Kasumi-1 (cell line): Measurements from ENCODE around the gene COX19.

Experiments
- DNase-seq, 2 experiments: peaks; one replicate each; lab custom pipeline; 2025; lab: John Stamatoyannopoulos, UW

COX19 gene

DNA sequence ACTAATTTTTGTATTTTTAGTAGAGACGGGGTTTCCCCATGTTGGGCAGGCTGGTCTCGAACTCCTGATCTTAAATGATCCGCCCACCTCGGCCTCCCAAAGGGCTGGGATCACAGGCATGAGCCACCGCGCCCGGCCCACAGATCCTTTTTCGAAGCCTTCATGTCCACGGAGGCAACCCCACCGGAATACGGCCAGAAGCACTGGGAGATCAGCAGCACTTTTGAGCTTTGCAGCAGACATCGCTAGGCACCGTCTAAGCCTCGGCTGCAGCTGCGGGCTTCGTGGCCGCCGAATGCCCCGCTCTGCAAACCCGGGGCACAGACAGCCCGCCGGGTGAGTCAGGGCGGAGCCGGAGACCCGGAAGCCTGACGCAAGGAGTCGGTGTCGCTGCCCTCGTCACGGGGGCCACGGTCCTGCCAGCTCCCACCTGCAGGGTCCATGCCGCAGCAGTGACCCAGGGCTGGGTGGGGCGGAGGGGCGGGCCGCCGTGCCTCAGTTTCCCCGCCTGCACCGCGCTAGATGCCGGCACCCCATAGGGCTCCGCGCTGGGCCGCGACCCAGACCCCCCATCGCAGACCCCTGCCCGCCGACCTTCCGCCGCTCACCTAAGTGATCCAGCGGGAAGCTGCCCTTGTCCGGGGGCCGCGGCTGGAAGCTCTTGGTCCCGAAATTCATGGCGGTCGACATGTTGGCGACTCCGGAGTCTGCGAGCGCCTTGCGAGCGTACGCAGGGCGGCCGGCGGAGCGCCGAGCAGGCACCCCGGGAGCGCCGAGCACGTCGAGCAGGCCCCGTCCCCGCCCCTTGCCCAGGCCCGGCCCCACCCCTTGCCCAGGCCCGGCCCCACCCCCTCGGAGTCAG is at the start of gene COX19:
COX19 (minus strand) TSS at position 730 of the 862 bp plus-strand sequence; CDS start at position 690, 40 bp downstream.
- peak; percentile 32 to 36 for DNase-seq

- peak; percentile 11 to 14 for DNase-seq
Measured at GRCh38 chr7:1024331-1024841, 49.0 kb upstream of the COX19 start.

- DNase-seq: no peak
Measured at GRCh38 chr7:1022801-1023465, 47.6 kb upstream of the COX19 start.

- no peak for DNase-seq
Measured at GRCh38 chr7:1022356-1022755, 47.0 kb upstream of the COX19 start.

GRCh38 chr7:1021931-1022330 is 46.6 kb upstream of the COX19 start:
- no peak for DNase-seq

DNA sequence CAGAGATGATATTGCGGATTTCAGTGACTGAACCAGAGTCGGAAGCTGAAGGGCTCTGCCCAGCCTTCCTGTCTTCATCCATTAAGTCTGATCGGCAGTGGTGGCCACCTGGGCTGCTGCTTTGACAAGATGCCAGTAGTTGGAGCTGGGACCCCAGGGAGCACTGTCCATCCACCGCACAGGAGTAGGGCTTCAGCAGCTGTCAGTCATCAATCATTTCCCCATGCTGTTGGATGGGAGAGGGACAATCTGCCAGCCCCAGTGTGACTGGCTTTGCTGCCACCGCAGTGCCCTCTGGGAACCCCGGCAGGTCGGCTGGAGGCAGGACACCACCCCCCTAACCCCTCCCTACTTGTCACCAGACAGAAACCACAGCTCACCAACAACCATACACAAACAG is 46.0 kb upstream of the COX19 start:
- DNase-seq: no peak

DNA sequence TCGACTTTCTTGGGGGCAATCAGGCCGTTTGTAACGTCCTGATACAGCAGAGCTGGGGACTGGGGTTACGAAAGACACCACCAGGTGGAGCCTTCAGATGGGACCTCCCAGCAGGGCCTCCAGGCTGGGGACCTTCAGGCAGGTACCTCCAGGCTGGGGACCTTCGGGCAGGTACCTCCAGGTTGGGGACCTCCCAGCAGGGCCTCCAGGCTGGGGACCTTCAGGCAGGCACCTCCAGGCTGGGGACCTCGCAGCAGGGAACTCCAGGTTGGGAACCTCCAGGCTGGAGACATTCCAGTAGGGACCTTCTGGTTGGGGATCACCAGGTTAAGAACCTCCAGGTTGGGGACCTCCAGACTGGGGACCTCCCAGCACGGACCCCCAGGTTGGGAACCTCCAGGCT is 45.5 kb upstream of the COX19 start:
- no peak for DNase-seq

DNA sequence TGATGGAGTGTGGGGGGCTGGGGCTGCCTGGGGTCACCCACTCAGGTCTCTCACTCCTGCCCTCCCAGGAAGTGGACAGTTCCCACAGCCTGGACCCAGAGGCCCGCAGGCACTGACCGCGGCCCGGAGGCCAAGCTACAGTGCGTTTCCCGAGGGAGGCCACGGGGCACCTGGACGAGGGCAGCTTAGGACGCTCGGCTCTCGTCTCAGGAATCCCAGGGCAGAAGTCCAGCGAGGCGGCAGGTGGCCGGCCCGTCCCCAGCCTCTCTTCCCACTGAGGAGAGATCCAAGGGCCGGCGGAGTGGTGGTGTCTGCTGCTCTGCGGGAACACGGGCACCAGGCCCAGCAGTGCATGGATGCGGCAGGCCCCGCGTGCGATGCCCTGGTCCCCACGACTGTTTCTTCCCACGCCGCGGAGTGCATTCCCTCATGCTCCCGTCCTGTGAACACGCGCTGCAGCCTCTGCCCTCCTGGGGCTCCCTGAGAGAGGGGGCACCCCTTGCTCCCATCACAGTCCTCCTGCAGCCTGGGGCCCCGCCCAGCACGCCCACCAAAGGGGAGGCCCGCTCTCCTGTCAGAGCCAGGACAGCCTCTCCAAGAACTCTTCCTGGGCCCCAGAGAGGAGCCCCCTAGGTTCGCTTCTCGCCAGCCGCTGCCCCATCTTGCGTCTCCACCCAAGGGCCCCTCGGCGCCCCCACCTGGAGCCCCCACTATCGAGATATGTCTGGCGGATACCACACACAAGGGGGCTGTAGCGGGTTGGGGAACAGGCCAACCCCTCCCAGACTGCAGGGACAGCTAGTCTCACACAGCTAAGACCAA is 44.7 kb upstream of the COX19 start:
- no peak for DNase-seq

GRCh38 chr7:1019255-1019785 is 44.0 kb upstream of the COX19 start:
- no peak for DNase-seq

- no peak for DNase-seq
Measured at GRCh38 chr7:1018334-1018695, 43.0 kb upstream of the COX19 start.

DNA sequence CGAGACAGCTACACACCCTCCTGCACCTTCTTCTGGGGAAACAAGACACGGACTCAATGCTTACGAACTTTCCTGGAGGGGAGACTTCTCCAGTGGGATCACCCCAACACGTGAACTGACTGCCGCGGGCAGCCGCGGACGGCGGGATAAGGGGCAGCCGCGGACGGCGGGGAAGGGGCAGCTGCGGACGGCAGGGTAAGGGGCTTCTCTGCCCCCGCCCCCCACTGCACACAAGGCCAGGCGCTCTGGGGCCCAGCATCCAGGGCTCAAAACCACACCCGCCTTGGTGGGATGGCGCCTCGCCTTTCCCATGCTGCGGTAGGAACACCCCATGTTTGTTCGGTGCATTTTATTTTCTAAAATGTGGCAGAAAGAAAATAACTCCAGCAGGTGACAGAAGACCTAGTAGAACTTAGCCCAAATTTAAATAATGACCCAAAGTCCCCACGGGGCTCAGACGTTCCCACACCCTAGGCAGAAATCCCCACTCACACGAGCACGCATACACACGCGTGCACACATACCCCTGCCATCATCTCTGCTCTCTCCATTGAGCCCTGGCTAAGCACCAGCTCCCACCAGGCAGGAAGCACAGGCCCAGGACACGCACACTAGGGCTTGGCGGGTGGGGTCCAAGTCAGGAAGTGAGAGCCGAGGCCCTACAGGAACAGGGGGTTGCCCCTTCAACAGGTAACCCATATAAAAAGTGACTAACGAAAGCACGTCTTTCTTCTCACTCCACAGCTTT is 42.4 kb upstream of the COX19 start:
- DNase-seq: no peak

DNA sequence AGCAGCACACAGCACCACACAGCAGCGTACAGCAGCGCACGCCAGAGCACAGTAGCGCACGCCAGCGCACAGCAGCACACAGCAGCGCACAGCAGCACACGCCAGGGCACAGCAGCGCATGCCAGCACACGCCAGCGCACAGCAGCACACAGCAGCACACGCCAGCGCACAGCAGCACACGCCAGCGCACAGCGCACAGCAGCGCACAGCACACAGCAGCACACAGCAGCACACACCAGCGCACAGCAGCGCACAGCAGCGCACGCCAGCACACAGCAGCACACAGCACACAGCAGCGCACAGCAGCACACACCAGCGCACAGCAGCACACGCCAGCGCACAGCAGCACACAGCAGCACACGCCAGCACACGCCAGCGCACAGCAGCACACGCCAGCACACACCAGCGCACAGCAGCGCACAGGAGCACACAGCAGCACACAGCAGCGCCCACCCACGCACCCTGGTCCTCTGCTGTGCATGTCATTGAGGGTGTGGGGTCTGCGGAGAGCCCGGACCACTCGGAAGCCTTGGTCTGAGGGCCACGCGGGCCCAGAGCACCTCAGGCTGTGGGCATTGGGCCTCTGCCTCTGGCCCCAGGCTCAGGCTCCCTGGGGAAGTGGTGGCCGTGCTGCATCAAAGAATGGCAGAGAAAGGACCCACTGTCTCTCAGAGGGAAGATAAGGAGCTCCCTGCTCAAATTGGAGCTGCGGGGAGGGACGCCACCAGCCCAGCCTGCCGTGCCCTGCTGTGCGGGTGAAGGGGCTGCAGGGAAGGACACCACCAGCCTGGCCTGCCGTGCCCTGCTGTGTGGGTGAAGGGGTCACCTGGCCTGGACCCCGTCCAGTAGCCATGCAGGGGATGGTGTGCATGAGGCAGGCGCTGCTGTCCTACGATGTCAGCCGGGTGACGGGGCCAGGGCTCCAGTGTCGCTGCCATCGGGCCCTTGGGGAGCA is 41.5 kb upstream of the COX19 start:
- no peak for DNase-seq

GRCh38 chr7:1015196-1016121 is 40.1 kb upstream of the COX19 start:
- no peak for DNase-seq

DNA sequence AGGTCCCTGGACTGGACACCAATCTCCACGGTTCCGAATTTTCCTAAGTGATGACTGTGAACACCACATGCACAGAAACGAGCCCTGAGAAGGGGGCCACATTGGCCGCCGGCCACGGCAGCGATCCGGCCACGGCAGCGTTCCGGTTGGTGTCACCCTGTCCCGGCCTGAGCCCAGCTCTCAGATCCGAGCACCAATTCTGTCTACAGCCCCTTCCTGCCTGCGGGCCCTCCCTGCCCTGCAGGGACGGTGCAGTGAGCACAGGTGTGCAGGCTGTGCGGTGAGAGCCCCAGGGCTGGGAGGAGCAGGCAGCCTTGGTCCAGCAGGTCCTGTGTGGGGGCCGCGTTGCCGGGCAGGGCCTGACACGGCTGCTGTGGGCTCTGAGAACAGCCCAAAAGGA is 39.3 kb upstream of the COX19 start:
- no peak for DNase-seq

DNA sequence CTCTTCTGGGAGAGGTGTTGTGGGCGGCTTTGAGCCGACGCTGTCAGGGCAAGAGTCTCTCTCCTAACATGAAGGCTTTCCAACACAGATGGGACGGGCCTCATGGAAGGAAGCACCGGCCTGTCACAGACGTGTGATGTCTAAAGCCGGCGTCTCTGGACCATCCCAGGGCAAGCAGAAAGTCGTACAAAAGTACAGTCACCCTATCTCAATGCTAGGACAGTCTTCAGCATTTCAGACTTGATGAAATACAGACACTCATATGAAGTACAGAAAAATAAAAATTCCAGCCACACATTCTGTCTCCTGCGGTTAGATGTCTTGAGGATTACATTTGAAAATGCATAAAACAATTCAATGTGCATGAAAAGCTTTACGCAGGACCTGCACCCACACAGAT is 38.2 kb upstream of the COX19 start:
- no peak for DNase-seq

- DNase-seq: no peak
Measured at GRCh38 chr7:1012716-1013095, 37.4 kb upstream of the COX19 start.

- no peak for DNase-seq
Measured at GRCh38 chr7:1012004-1012715, 36.8 kb upstream of the COX19 start.

DNA sequence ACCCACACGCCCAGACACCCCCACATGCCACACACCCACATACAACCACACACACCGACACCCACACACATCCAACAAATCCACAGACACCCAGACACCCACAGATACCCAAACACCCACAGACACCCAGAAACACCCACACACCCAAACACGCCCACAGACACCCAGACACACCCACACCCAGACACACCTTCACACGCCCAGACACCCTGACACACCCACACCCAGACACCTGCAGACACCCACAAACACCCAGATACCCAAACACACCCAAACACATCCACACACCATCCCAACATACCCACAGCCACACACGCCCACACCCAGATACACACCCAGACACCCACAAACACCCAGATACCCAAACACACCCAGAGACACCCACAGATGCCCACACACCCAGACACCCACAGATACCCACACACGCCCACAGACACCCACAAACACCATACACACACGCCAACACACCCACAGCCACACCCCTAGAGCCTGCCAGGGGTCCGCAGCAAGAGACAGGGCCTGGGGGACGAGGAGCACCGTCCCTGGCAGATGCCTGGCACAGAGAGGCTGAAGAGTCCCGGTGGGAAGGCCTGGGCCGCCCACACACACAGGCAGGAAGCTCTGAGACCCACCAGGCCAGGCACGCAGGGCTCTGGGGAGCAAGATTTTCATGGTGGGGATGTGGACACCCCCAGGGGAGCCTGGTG is 36.1 kb upstream of the COX19 start:
- no peak for DNase-seq
